22Rv1 (cell line): ENCODE data around the gene CNTN2.

ENCODE experiments used
- CTCF ChIP-seq: fragments of 450-650 bp; IDR thresholded peaks from 2 replicates; pipeline ENCODE4 v1.5.1; 2017; ENCODE audit warnings: mild to moderate bottlenecking
- ZFX ChIP-seq: fragments of 450-650 bp; IDR thresholded peaks from 2 replicates; pipeline ENCODE4 v1.6.1; 2017; ENCODE audit warnings: antibody characterized with exemption, borderline replicate concordance

DNA sequence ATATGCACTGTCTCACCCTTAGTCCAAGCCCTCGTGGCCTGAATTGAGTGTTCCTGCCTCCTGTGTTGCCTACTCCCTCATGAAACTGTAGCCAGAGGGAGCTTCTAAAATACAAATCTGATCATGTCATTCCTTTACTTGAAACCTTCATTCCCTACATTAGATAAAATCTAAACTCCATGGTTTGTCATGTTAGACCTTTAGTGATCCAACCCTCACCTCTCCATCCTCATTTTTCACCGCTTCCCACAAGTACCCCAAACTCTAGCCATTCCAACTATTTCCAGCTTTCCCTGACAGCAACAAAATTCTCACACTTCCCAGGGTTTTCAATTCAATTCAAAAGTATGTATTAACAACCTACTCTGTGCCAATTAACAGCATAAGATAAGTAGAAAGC lies 18.3 kb upstream of the CNTN2 start:
- TF ChIP-seq CTCF (no peak), ZFX (no peak)
